Sigmoid colon (tissue), 4 donors: ENCODE results near the gene DBN1.

Experiments
- CTCF ChIP-seq, 4 experiments: fragments of 450-650 bp in 3 of 4; fragments of 200-600 bp in 1 of 4; IDR thresholded peaks; one replicate each; pipeline ENCODE4 v1.5.1; 2016 to 2019; ENCODE audit warnings: antibody characterized with exemption in 4 of 4, mild to moderate bottlenecking in 3 of 4, moderate library complexity in 2 of 4
- EP300 ChIP-seq, 4 donors: sonication (generic); formaldehyde crosslinking; IDR thresholded peaks; one replicate each; pipeline ENCODE4 v1.6.1; 2017; ENCODE audit warnings: antibody characterized with exemption in 4 of 4
- POLR2A ChIP-seq, 2 donors: fragments of 450-650 bp; IDR thresholded peaks; one replicate each; pipeline ENCODE4 v1.6.1; 2016; ENCODE audit warnings: antibody characterized with exemption in 2 of 2, mild to moderate bottlenecking in 2 of 2, moderate library complexity in 2 of 2
- POLR2AphosphoS5 ChIP-seq, 4 donors: sonication (generic); formaldehyde crosslinking; IDR thresholded peaks; one replicate each; pipeline ENCODE4 v1.6.1; 2017; ENCODE audit warnings: antibody characterized with exemption in 4 of 4

- TF ChIP-seq CTCF (IDR thresholded peaks at IDR 0.05): no peak
- TF ChIP-seq POLR2AphosphoS5 (IDR thresholded peaks at IDR 0.05): no peak
- no peak for TF ChIP-seq POLR2A (IDR thresholded peaks at IDR 0.05)
- TF ChIP-seq EP300 (IDR thresholded peaks at IDR 0.05): no peak
Observed at GRCh38 chr5:177514541-177514940, 41.1 kb upstream of the DBN1 start.
